SU-DHL-6 (cell line): Measurements from ENCODE around the gene CD247.

Experiments used
- CTCF ChIP-seq: fragments of 200-600 bp; sonication (generic); IDR thresholded peaks from one replicate; pipeline ENCODE4 v1.5.1; 2017; ENCODE audit warnings: antibody characterized with exemption, mild to moderate bottlenecking, low read length, moderate library complexity; ENCODE audit not compliant: insufficient read depth, poor library complexity, severe bottlenecking
- EZH2phosphoT487 ChIP-seq: fragments of 200-600 bp; sonication (generic), shearing (Covaris generic); conservative IDR thresholded peaks from 2 replicates; pipeline ENCODE4 v1.6.1; 2018; ENCODE audit warnings: mild to moderate bottlenecking, antibody characterized with exemption, low read length, moderate library complexity, mixed read lengths

GRCh38 chr1:167541003-167541402 lies 22.7 kb upstream of the CD247 start:
- TF ChIP-seq CTCF (no peak), EZH2phosphoT487 (no peak)
